ENCODE data around the gene SURF6. TPM values are rescaled to one million over a fixed set of nuclear protein-coding genes. Genes with fewer than 3 reads are reported as not detected.

SURF6 gene
- total RNA-seq, 2 experiments from 2014 or later = 16.9 to 18.2 TPM

Other genes with a start within 250 kb of the SURF6 start
- gene RALGDS, start 214.9 kb downstream of the SURF6 start, total RNA-seq = 10 to 100 TPM; 65.4 TPM
- 1 to 10 TPM; 3.2 to 3.6 TPM for gene GBGT1, start 172.3 kb downstream of the SURF6 start, total RNA-seq
- not detected for gene OBP2B, start 126.9 kb downstream of the SURF6 start, total RNA-seq
- gene ABO, start 61.0 kb downstream of the SURF6 start, total RNA-seq = not detected
- 10 to 100 TPM; 20.8 to 20.9 TPM for gene MED22, start 11.9 kb upstream of the SURF6 start, total RNA-seq
- 1,000 to 10,000 TPM; 3,340 to 3,454 TPM for gene RPL7A, start 12.0 kb upstream of the SURF6 start, total RNA-seq
- 10 to 100 TPM; 24.7 to 26.0 TPM for gene SURF1, start 20.3 kb upstream of the SURF6 start, total RNA-seq
- 10 to 100 TPM; 12.5 to 15.5 TPM for gene SURF2, start 20.4 kb upstream of the SURF6 start, total RNA-seq
- 100 to 1,000 TPM; 358 to 368 TPM for gene SURF4, start 39.9 kb upstream of the SURF6 start, total RNA-seq
- under 1 TPM; 0.69 to 0.90 TPM for gene STKLD1, start 40.2 kb upstream of the SURF6 start, total RNA-seq
- gene REXO4, start 81.8 kb upstream of the SURF6 start, total RNA-seq = 10 to 100 TPM; 24.2 to 26.3 TPM
- 1 to 10 TPM; 2.4 to 2.6 TPM for gene ADAMTS13, start 86.2 kb upstream of the SURF6 start, total RNA-seq
- gene CACFD1, start 123.8 kb upstream of the SURF6 start, total RNA-seq = 1 to 10 TPM; 1.1 to 1.2 TPM
- gene SLC2A6, start 142.9 kb upstream of the SURF6 start, total RNA-seq = 1 to 10 TPM; 2.2 to 2.6 TPM
- gene MYMK, start 188.8 kb upstream of the SURF6 start, total RNA-seq = not detected
- gene ADAMTSL2, start 198.5 kb upstream of the SURF6 start, total RNA-seq = under 1 TPM; 0.05 to 0.07 TPM

Data from activated CD4-positive, alpha-beta memory T cell treated with anti-CD3 and anti-CD28 coated beads for 36 hours (primary cell).